GM23338 (cell line): ENCODE results near the gene PVALB. TPM values are rescaled to one million over a fixed set of nuclear protein-coding genes. Genes with fewer than 3 reads are reported as not detected.

ENCODE experiments used
- ATAC-seq: fragments of 200-7000 bp; cut with Tn5 transposase; 3 replicates; pipeline ENCODE4 v1.9.1; 2020
- DNase-seq: peaks from one replicate; pipeline ENCODE4 v3.0.0-alpha.2; 2015; ENCODE audit warnings: low spot score
- H2AFZ ChIP-seq: fragments of 200-600 bp; sonication (generic); 2 replicates; pipeline ENCODE4 v1.8.0; 2016; ENCODE audit warnings: antibody characterized with exemption, mild to moderate bottlenecking, moderate library complexity
- H3F3A ChIP-seq: fragments of 200-600 bp; sonication (generic); replicated peaks from 2 replicates; pipeline ENCODE4 v1.8.0; 2017; ENCODE audit warnings: antibody characterized with exemption, mixed run types, low read depth
- H3K27ac ChIP-seq: fragments of 200-600 bp; sonication (generic); 2 replicates; pipeline ENCODE4 v1.6.1; 2016; ENCODE audit warnings: low read depth
- H3K27me3 ChIP-seq: fragments of 200-600 bp; sonication (generic); 2 replicates; pipeline ENCODE4 v1.8.0; 2016; ENCODE audit warnings: mild to moderate bottlenecking, mixed run types, moderate library complexity; ENCODE audit not compliant: insufficient read depth
- H3K36me3 ChIP-seq: fragments of 200-600 bp; sonication (generic); 2 replicates; pipeline ENCODE4 v1.8.0; 2016; ENCODE audit warnings: mild to moderate bottlenecking; ENCODE audit not compliant: insufficient read depth
- H3K4me1 ChIP-seq: fragments of 200-600 bp; sonication (generic); 2 replicates; pipeline ENCODE4 v1.8.0; 2016; ENCODE audit warnings: mild to moderate bottlenecking, moderate library complexity; ENCODE audit not compliant: insufficient read depth
- H3K4me2 ChIP-seq: fragments of 200-600 bp; sonication (generic); 2 replicates; pipeline ENCODE4 v1.7.1; 2017; ENCODE audit warnings: mixed run types
- H3K4me3 ChIP-seq: fragments of 200-600 bp; sonication (generic); 2 replicates; pipeline ENCODE4 v1.6.1; 2016; ENCODE audit warnings: mixed run types
- H3K79me2 ChIP-seq: fragments of 200-600 bp; sonication (generic); replicated peaks from 2 replicates; pipeline ENCODE4 v1.8.0; 2017; ENCODE audit warnings: mild to moderate bottlenecking; ENCODE audit not compliant: insufficient read depth
- H3K9me2 ChIP-seq: fragments of 200-600 bp; sonication (generic); 2 replicates; pipeline ENCODE4 v1.8.0; 2017; ENCODE audit not compliant: insufficient read depth
- H4K20me1 ChIP-seq: fragments of 200-600 bp; sonication (generic); replicated peaks from 2 replicates; pipeline ENCODE4 v1.8.0; 2017; ENCODE audit warnings: mild to moderate bottlenecking; ENCODE audit not compliant: insufficient read depth
- H3K27ac Mint-ChIP-seq: 2 replicates; pipeline ENCODE4 v1.8.0; 2020; ENCODE audit warnings: inconsistent platforms, mild to moderate bottlenecking, moderate library complexity, mixed read lengths
- H3K27me3 Mint-ChIP-seq: 3 replicates; pipeline ENCODE4 v1.8.0; 2022; ENCODE audit warnings: low read depth, mild to moderate bottlenecking, moderate library complexity, mixed read lengths, inconsistent platforms; ENCODE audit not compliant: insufficient read depth, poor library complexity
- H3K36me3 Mint-ChIP-seq: 3 replicates; pipeline ENCODE4 v1.8.0; 2021; ENCODE audit warnings: low read depth, mild to moderate bottlenecking, inconsistent platforms, moderate library complexity, mixed read lengths
- H3K4me1 Mint-ChIP-seq: 3 replicates; pipeline ENCODE4 v1.8.0; 2020; ENCODE audit warnings: mild to moderate bottlenecking, inconsistent platforms, mixed read lengths
- H3K4me3 Mint-ChIP-seq: 3 replicates; pipeline ENCODE4 v1.8.0; 2021; ENCODE audit warnings: moderate library complexity, mild to moderate bottlenecking, inconsistent platforms, mixed read lengths
- H3K9me3 Mint-ChIP-seq: 3 replicates; pipeline ENCODE4 v1.8.0; 2020; ENCODE audit warnings: moderate library complexity, mild to moderate bottlenecking, inconsistent platforms, mixed read lengths
- CREB1 ChIP-seq: fragments of 250-450 bp; sonication (Bioruptor Pico); IDR thresholded peaks from 2 replicates; pipeline ENCODE4 v1.5.0; 2020; ENCODE audit warnings: low read depth, mild to moderate bottlenecking, moderate library complexity
- EZH2 ChIP-seq: fragments of 200-600 bp; sonication (generic); IDR thresholded peaks from one replicate; pipeline ENCODE4 v1.8.0; 2017; ENCODE audit warnings: antibody characterized with exemption, mild to moderate bottlenecking, low read depth; ENCODE audit not compliant: unreplicated experiment
- EZH2phosphoT487 ChIP-seq: fragments of 200-600 bp; sonication (generic); IDR thresholded peaks from one replicate; pipeline ENCODE4 v1.8.1; 2018; ENCODE audit warnings: antibody characterized with exemption; ENCODE audit not compliant: unreplicated experiment
- JUNB ChIP-seq: IDR thresholded peaks from one replicate; pipeline ENCODE4 v1.6.1; 2016; ENCODE audit warnings: antibody characterized with exemption; ENCODE audit not compliant: unreplicated experiment
- NANOG ChIP-seq: IDR thresholded peaks from 2 replicates; pipeline ENCODE4 v1.6.1; 2016; ENCODE audit warnings: antibody characterized with exemption, borderline replicate concordance
- POLR2AphosphoS5 ChIP-seq: IDR thresholded peaks from 2 replicates; pipeline ENCODE4 v1.6.1; 2016; ENCODE audit warnings: antibody characterized with exemption, low read depth
- ZNF114 ChIP-seq: fragments of 250-450 bp; sonication (Bioruptor Pico); IDR thresholded peaks from 2 replicates; pipeline ENCODE4 v1.5.0; 2020; ENCODE audit warnings: mild to moderate bottlenecking, moderate library complexity
- ZNF331 ChIP-seq: fragments of 250-450 bp; sonication (Bioruptor Pico); IDR thresholded peaks from 2 replicates; pipeline ENCODE4 v1.5.0; 2020; ENCODE audit warnings: low read depth, mild to moderate bottlenecking, moderate library complexity
- polyA plus RNA-seq: library from polyadenylated mRNA; unstranded; fragments of >200 nt; fragmentation: Nextera tagmentation; extraction: Ambion mirVana; gene quantifications from 2 replicates; pipeline ENCODE4 v1.2.1, GENCODE V29; 2016
- total RNA-seq: library from RNA; depleted of rRNA; stranded (reverse); fragments of >200 nt; shearing (Covaris generic); gene quantifications from 2 replicates; pipeline ENCODE4 v1.2.3, GENCODE V29; 2014
- TF ChIP-seq, protein P1 (sequence below): fragments of 250-450 bp; sonication (Bioruptor Pico); IDR thresholded peaks from 2 replicates; pipeline ENCODE4 v1.5.0; 2020; ENCODE audit warnings: mild to moderate bottlenecking, moderate library complexity
- TF ChIP-seq, protein P2 (sequence below): IDR thresholded peaks from one replicate; pipeline ENCODE4 v1.6.1; 2018; ENCODE audit warnings: antibody characterized with exemption; ENCODE audit not compliant: unreplicated experiment

PVALB gene
- total and polyA plus RNA-seq, 2 experiments from 2014 or later = 7.9 TPM; not detected in 1

DNA sequence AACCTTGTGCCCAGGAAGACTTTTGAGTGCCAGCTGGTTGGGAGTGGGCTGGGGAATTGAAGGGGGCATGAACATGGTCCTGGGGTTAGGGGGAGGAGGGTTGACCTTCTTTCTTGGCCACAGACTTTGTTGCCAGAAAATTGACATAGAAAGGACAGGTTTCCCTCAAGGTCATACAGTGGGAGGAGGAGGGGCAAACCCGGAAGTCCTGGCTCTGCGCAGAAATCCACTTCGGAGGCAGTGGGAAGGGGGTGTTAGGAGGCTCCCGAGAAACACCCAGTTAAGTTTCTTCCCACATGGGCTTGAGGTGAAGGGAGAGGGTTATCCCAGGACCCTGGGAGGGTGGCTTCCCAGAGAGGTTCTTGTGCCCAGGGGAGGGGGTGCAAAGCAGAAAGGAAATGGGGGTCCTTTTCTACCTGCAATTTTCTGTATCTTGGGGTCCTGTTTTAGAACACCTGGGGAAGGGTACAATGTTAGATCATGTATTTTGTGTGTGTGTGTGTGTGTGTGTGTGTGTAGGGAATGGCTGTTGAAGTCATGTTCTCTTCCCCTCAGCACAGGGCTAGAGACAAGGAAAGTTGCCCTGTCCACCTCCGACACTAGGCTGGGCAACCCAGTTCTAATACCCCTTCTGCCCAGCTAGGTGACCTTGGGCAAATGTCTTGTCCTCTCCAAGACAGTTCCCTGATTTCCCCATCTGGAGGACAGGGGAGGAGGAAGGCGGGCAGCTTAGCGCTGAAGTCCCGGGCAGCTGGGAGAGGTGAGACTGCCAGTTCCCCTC lies 1.1 kb downstream of the PVALB start (continued):
- TF ChIP-seq, protein P1, sequence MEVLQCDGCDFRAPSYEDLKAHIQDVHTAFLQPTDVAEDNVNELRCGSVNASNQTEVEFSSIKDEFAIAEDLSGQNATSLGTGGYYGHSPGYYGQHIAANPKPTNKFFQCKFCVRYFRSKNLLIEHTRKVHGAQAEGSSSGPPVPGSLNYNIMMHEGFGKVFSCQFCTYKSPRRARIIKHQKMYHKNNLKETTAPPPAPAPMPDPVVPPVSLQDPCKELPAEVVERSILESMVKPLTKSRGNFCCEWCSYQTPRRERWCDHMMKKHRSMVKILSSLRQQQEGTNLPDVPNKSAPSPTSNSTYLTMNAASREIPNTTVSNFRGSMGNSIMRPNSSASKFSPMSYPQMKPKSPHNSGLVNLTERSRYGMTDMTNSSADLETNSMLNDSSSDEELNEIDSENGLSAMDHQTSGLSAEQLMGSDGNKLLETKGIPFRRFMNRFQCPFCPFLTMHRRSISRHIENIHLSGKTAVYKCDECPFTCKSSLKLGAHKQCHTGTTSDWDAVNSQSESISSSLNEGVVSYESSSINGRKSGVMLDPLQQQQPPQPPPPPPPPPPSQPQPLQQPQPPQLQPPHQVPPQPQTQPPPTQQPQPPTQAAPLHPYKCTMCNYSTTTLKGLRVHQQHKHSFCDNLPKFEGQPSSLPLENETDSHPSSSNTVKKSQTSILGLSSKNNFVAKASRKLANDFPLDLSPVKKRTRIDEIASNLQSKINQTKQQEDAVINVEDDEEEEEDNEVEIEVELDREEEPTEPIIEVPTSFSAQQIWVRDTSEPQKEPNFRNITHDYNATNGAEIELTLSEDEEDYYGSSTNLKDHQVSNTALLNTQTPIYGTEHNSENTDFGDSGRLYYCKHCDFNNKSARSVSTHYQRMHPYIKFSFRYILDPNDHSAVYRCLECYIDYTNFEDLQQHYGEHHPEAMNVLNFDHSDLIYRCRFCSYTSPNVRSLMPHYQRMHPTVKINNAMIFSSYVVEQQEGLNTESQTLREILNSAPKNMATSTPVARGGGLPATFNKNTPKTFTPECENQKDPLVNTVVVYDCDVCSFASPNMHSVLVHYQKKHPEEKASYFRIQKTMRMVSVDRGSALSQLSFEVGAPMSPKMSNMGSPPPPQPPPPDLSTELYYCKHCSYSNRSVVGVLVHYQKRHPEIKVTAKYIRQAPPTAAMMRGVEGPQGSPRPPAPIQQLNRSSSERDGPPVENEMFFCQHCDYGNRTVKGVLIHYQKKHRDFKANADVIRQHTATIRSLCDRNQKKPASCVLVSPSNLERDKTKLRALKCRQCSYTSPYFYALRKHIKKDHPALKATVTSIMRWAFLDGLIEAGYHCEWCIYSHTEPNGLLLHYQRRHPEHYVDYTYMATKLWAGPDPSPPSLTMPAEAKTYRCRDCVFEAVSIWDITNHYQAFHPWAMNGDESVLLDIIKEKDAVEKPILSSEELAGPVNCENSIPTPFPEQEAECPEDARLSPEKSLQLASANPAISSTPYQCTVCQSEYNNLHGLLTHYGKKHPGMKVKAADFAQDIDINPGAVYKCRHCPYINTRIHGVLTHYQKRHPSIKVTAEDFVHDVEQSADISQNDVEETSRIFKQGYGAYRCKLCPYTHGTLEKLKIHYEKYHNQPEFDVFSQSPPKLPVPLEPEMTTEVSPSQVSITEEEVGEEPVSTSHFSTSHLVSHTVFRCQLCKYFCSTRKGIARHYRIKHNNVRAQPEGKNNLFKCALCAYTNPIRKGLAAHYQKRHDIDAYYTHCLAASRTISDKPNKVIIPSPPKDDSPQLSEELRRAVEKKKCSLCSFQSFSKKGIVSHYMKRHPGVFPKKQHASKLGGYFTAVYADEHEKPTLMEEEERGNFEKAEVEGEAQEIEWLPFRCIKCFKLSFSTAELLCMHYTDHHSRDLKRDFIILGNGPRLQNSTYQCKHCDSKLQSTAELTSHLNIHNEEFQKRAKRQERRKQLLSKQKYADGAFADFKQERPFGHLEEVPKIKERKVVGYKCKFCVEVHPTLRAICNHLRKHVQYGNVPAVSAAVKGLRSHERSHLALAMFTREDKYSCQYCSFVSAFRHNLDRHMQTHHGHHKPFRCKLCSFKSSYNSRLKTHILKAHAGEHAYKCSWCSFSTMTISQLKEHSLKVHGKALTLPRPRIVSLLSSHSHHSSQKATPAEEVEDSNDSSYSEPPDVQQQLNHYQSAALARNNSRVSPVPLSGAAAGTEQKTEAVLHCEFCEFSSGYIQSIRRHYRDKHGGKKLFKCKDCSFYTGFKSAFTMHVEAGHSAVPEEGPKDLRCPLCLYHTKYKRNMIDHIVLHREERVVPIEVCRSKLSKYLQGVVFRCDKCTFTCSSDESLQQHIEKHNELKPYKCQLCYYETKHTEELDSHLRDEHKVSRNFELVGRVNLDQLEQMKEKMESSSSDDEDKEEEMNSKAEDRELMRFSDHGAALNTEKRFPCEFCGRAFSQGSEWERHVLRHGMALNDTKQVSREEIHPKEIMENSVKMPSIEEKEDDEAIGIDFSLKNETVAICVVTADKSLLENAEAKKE = no peak

DNA sequence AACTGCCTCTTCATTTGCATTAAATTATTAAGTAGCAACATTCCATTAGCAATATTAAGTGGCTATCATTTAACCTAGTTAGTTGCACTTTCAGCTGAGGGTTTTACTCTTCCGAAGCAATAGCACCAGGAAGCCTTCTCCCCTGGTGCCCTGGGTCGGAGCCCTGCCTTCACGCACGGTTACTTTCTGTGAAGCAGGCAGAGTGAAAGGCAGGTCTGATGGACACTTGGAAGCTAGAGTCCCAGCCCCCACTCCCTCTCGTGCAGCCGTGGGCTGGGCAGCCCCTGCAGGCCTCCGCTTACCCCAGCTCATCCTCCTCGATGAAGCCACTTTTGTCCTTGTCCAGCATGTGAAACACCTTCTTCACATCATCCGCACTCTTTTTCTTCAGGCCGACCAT lies 2.0 kb downstream of the PVALB start:
- no peaks in the 10 kb centered on the region for H3K36me3 Mint-ChIP-seq
- Histone ChIP-seq H3K4me2 (no peak overlapping the region), H3K27ac (no peak overlapping the region), H2AFZ (no peak overlapping the region), H3F3A (no peaks in the 10 kb centered on the region), H3K36me3 (no peaks in the 10 kb centered on the region), H3K79me2 (no peaks in the 10 kb centered on the region), H3K4me1 (peaks cover 6% of the 10 kb centered on the region; the same call in 1 of the 2 replicates), H4K20me1 (no peaks in the 10 kb centered on the region), H3K4me3 (no peak overlapping the region), H3K27me3 (peaks cover 44% of the 10 kb centered on the region), H3K9me2 (no peaks in the 10 kb centered on the region)
- H3K4me1 Mint-ChIP-seq = peaks cover 27% of the 10 kb centered on the region
- H3K4me3 Mint-ChIP-seq = peak overlapping the region; percentile 3; the same call in 1 of the 3 replicates
- no peak overlapping the region for H3K27ac Mint-ChIP-seq
- no peak for ATAC-seq
- no peak for DNase-seq
- no peaks in the 10 kb centered on the region for H3K9me3 Mint-ChIP-seq
- H3K27me3 Mint-ChIP-seq = peaks cover 41% of the 10 kb centered on the region
- no peak for TF ChIP-seq ZNF331
- TF ChIP-seq EZH2phosphoT487 = no peak
- no peak for TF ChIP-seq ZNF114 (CRISPR knock-in tag)
- TF ChIP-seq JUNB = no peak
- TF ChIP-seq NANOG = no peak
- TF ChIP-seq, protein P2, sequence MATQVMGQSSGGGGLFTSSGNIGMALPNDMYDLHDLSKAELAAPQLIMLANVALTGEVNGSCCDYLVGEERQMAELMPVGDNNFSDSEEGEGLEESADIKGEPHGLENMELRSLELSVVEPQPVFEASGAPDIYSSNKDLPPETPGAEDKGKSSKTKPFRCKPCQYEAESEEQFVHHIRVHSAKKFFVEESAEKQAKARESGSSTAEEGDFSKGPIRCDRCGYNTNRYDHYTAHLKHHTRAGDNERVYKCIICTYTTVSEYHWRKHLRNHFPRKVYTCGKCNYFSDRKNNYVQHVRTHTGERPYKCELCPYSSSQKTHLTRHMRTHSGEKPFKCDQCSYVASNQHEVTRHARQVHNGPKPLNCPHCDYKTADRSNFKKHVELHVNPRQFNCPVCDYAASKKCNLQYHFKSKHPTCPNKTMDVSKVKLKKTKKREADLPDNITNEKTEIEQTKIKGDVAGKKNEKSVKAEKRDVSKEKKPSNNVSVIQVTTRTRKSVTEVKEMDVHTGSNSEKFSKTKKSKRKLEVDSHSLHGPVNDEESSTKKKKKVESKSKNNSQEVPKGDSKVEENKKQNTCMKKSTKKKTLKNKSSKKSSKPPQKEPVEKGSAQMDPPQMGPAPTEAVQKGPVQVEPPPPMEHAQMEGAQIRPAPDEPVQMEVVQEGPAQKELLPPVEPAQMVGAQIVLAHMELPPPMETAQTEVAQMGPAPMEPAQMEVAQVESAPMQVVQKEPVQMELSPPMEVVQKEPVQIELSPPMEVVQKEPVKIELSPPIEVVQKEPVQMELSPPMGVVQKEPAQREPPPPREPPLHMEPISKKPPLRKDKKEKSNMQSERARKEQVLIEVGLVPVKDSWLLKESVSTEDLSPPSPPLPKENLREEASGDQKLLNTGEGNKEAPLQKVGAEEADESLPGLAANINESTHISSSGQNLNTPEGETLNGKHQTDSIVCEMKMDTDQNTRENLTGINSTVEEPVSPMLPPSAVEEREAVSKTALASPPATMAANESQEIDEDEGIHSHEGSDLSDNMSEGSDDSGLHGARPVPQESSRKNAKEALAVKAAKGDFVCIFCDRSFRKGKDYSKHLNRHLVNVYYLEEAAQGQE = no peak
- TF ChIP-seq EZH2 = no peak
- TF ChIP-seq POLR2AphosphoS5 = no peak
- no peak for TF ChIP-seq CREB1 (CRISPR knock-in tag)
